Ovary (tissue), 9 donors: Measurements from ENCODE around the gene SLC39A7. TPM values are rescaled to one million over a fixed set of nuclear protein-coding genes. Genes with fewer than 3 reads are reported as not detected.

Experiments
- DNase-seq, 5 donors: peaks; one replicate each; pipeline ENCODE4 v3.0.0-alpha.2; 2019 to 2020
- H3K27ac ChIP-seq, 2 donors: fragments of 200-600 bp; one replicate each; pipeline versions ENCODE4 v1.5.1 to v1.8.0; 2019 to 2022
- H3K27me3 ChIP-seq: fragments of 200-600 bp; one replicate; pipeline ENCODE4 v1.8.0; 2022
- H3K36me3 ChIP-seq: fragments of 200-600 bp; sonication (generic); one replicate; pipeline ENCODE4 v1.5.1; 2019
- H3K4me1 ChIP-seq: one replicate; pipeline ENCODE4 v1.8.1; 2013; ENCODE audit warnings: mild to moderate bottlenecking, moderate library complexity; ENCODE audit not compliant: insufficient read depth
- H3K4me3 ChIP-seq: fragments of 200-600 bp; sonication (generic); one replicate; pipeline ENCODE4 v1.5.1; 2017
- H3K9me3 ChIP-seq, 2 donors: fragments of 200-600 bp in 1 of 2; sonication (generic) in 1 of 2; one replicate each; pipeline versions ENCODE4 v1.5.1 to v1.8.1; 2013 to 2019; ENCODE audit warnings: mild to moderate bottlenecking in 1 of 2, moderate library complexity in 1 of 2
- CTCF ChIP-seq, 3 donors: fragments of 450-650 bp in 2 of 3; fragments of 200-600 bp in 1 of 3; IDR thresholded peaks; one replicate each; pipeline versions ENCODE4 v1.5.1 to v1.8.0; 2016 to 2022; ENCODE audit warnings: antibody characterized with exemption in 3 of 3, mild to moderate bottlenecking in 1 of 3
- EP300 ChIP-seq: sonication (generic); formaldehyde crosslinking; IDR thresholded peaks from one replicate; pipeline ENCODE4 v1.6.1; 2017; ENCODE audit warnings: antibody characterized with exemption
- POLR2A ChIP-seq: fragments of 450-650 bp; IDR thresholded peaks from one replicate; pipeline ENCODE4 v1.6.1; 2017; ENCODE audit warnings: antibody characterized with exemption, mild to moderate bottlenecking, moderate library complexity
- WGBS, 3 donors: extraction: QIAGEN DNeasy Blood & Tissue Kit in 1 of 3; methylation state at CpG; one replicate each; pipeline versions ENCODE4 v1.1.5 to v1.1.7; 2013 to 2017; 5-methylcytosine and 5-hydroxymethylcytosine counted together
- intact Hi-C, 4 donors: fragments of 100-400 bp; cut with DNase I; formaldehyde crosslinking; loops; one replicate each; pipeline versions ENCODE4 v1.11.0 to v1.15.1; 2022 to 2023
- polyA plus RNA-seq, 2 donors: library from polyadenylated mRNA; stranded (reverse); fragments of 200-250 nt in 1 of 2; fragments of 350-450 nt in 1 of 2; fragmentation: Illumina TruSeq in 1 of 2; extraction: RNeasy Lipid Tissue Mini Kit (QIAGEN cat#74804) in 1 of 2; gene quantifications; one replicate each; pipeline ENCODE4 v1.2.3, GENCODE V29; 2013 to 2014
- total RNA-seq, 7 donors: library from RNA; depleted of rRNA in 2 of 7; stranded (reverse); fragments of >200 nt in 2 of 7; fragmentation: NEBNext Ultra II Directional in 3 of 7; extraction: Animal tissue kit (Norgen Biotek cat#: 25700) in 3 of 7; gene quantifications; one replicate each; pipeline versions ENCODE4 v1.1.0 to v1.2.4, GENCODE V29; 2016 to 2023
- donor health status: DM: no; HTN: no; CAD: no; lungs with moderate emphysema.
- donor health status: DM: no; HTN: no; CAD: no.
- donor health status: Bipolar disorder and iron deficiency.
- donor health status: DM: yes; HTN: yes; CAD: no.
- donor health status: DM: no; HTN: no; CAD: no.
- donor health status: DM: yes; HTN: yes; CAD: no.

Gene SLC39A7
- total and polyA plus RNA-seq, 9 donors, result 27.4 to 80.0 (median 61.2) TPM

- intact Hi-C loops, result no loop called here
- peaks cover 1% of the 10 kb centered on the region for H3K4me1 ChIP-seq
- DNase-seq, result no peak
- H3K27ac ChIP-seq, result no peak overlapping the region
- no peaks in the 10 kb centered on the region for H3K36me3 ChIP-seq
- 83 to 87% (median 86%) methylated on average over 8 of the region's 8 CpGs for WGBS, 3 donors
- TF ChIP-seq POLR2A, result no peak
- no peak for TF ChIP-seq EP300
- TF ChIP-seq CTCF (IDR thresholded peaks at IDR 0.05), result no peak
- H3K4me3 ChIP-seq, result no peak overlapping the region
- H3K27me3 ChIP-seq, result no peaks in the 10 kb centered on the region
- H3K9me3 ChIP-seq, result no peaks in the 10 kb centered on the region
Measured at GRCh38 chr6:33189164-33189563, 11.5 kb upstream of the SLC39A7 start.

GRCh38 chr6:33189625-33190448 lies 10.8 kb upstream of the SLC39A7 start:
- peaks cover 1% of the 10 kb centered on the region for H3K4me1 ChIP-seq
- 34 to 46% (median 42%) methylated on average over 7 of the region's 7 CpGs for WGBS, 3 donors
- no peak overlapping the region for H3K4me3 ChIP-seq
- intact Hi-C loops, result no loop called here
- no peak for DNase-seq
- no peak overlapping the region for H3K27ac ChIP-seq
- H3K36me3 ChIP-seq, result no peaks in the 10 kb centered on the region
- H3K27me3 ChIP-seq, result no peaks in the 10 kb centered on the region
- no peaks in the 10 kb centered on the region for H3K9me3 ChIP-seq
- no peak for TF ChIP-seq POLR2A
- no peak for TF ChIP-seq CTCF (IDR thresholded peaks at IDR 0.05)

- intact Hi-C loops, result no loop called here
- H3K36me3 ChIP-seq, result no peaks in the 10 kb centered on the region
- H3K27me3 ChIP-seq, result no peaks in the 10 kb centered on the region
- no peaks in the 10 kb centered on the region for H3K9me3 ChIP-seq
- peaks cover 1% of the 10 kb centered on the region for H3K4me1 ChIP-seq
- H3K27ac ChIP-seq, result no peak overlapping the region
- no peak for DNase-seq
- 84 to 89% (median 87%) methylated on average over 11 of the region's 11 CpGs for WGBS, 3 donors
- TF ChIP-seq POLR2A (no peak), CTCF (IDR thresholded peaks at IDR 0.05) (no peak), EP300 (no peak)
- H3K4me3 ChIP-seq, result no peak overlapping the region
Measured at GRCh38 chr6:33190504-33191107, 10.1 kb upstream of the SLC39A7 start.

GRCh38 chr6:33191383-33192104 lies 9.1 kb upstream of the SLC39A7 start:
- no peak for DNase-seq
- peaks cover 1% of the 10 kb centered on the region for H3K4me1 ChIP-seq
- no peaks in the 10 kb centered on the region for H3K27me3 ChIP-seq
- 33 to 44% (median 38%) methylated on average over 8 of the region's 8 CpGs for WGBS, 3 donors
- no peaks in the 10 kb centered on the region for H3K36me3 ChIP-seq
- H3K9me3 ChIP-seq, result no peaks in the 10 kb centered on the region
- no peak overlapping the region for H3K4me3 ChIP-seq
- no peak for TF ChIP-seq POLR2A
- intact Hi-C loops, result no loop called here
- no peak overlapping the region for H3K27ac ChIP-seq
